ENCODE data around the gene PTPRG.

GRCh38 chr3:62025913-62026312 lies 464.5 kb downstream of the PTPRG start:
- TF ChIP-seq FOXM1 (IDR thresholded peaks at IDR 0.05; ENCODE audit: borderline replicate concordance, low read depth): no peak
- no peak for TF ChIP-seq USF1 (IDR thresholded peaks at IDR 0.05)
- TF ChIP-seq TAF1 (IDR thresholded peaks at IDR 0.05; ENCODE audit: low read depth): no peak
- no peak for TF ChIP-seq TEAD4 (IDR thresholded peaks at IDR 0.05)
- no peak for TF ChIP-seq CEBPB (IDR thresholded peaks at IDR 0.05)
- TF ChIP-seq MAX (IDR thresholded peaks at IDR 0.05): no peak
- no peak for TF ChIP-seq REST (IDR thresholded peaks at IDR 0.05; ENCODE audit: low read depth)
- TF ChIP-seq RAD21 (IDR thresholded peaks at IDR 0.05; ENCODE audit: low read depth): no peak
- TF ChIP-seq YY1 (IDR thresholded peaks at IDR 0.05; ENCODE audit: low read depth): no peak
